Spleen (tissue), 11 donors: Measurements from ENCODE around the gene DYSF. TPM values are rescaled to one million over a fixed set of nuclear protein-coding genes. Genes with fewer than 3 reads are reported as not detected.

Experiments
- DNase-seq: peaks from one replicate; pipeline ENCODE4 v3.0.0-alpha.2; 2020
- H3K27ac ChIP-seq, 8 donors: fragments of 200-600 bp; sonication (generic) in 7 of 8; 1 replicate in 4 of 8; 2 replicates in 4 of 8; pipeline versions ENCODE4 v1.5.0 to v1.8.0; 2016 to 2021; ENCODE audit warnings: inconsistent platforms in 4 of 8, mild to moderate bottlenecking in 4 of 8, moderate library complexity in 1 of 8
- H3K27me3 ChIP-seq, 7 donors: fragments of 200-600 bp; sonication (generic) in 6 of 7; replicated peaks in 1 of 7; 1 replicate in 4 of 7; 2 replicates in 3 of 7; pipeline versions ENCODE4 v1.5.0 to v1.8.0; 2016 to 2021; ENCODE audit warnings: inconsistent platforms in 3 of 7, mild to moderate bottlenecking in 1 of 7
- H3K36me3 ChIP-seq, 6 donors: fragments of 200-600 bp; sonication (generic) in 5 of 6; 1 replicate in 4 of 6; 2 replicates in 2 of 6; pipeline versions ENCODE4 v1.5.0 to v1.8.0; 2016 to 2021; ENCODE audit warnings: inconsistent platforms in 2 of 6
- H3K4me1 ChIP-seq, 6 donors: fragments of 200-600 bp; sonication (generic) in 5 of 6; 1 replicate in 3 of 6; 2 replicates in 3 of 6; pipeline versions ENCODE4 v1.5.0 to v1.8.0; 2016 to 2021; ENCODE audit warnings: inconsistent platforms in 3 of 6
- H3K4me3 ChIP-seq, 8 donors: fragments of 200-600 bp; sonication (generic) in 7 of 8; 1 replicate in 4 of 8; 2 replicates in 4 of 8; pipeline versions ENCODE4 v1.5.0 to v1.8.0; 2016 to 2021; ENCODE audit warnings: inconsistent platforms in 4 of 8, mild to moderate bottlenecking in 4 of 8, moderate library complexity in 2 of 8
- H3K9me3 ChIP-seq, 8 donors: fragments of 200-600 bp; sonication (generic) in 7 of 8; 1 replicate in 4 of 8; 2 replicates in 4 of 8; pipeline versions ENCODE4 v1.5.0 to v1.8.0; 2016 to 2021; ENCODE audit warnings: inconsistent platforms in 4 of 8
- POLR2A ChIP-seq, 3 donors: fragments of 450-650 bp; IDR thresholded peaks; one replicate each; pipeline ENCODE4 v1.5.1; 2017; ENCODE audit warnings: antibody characterized with exemption in 3 of 3, mild to moderate bottlenecking in 1 of 3
- POLR2AphosphoS5 ChIP-seq, 3 donors: sonication (generic); formaldehyde crosslinking; IDR thresholded peaks; one replicate each; pipeline ENCODE4 v1.5.1; 2017; ENCODE audit warnings: antibody characterized with exemption in 3 of 3
- WGBS, 5 donors: extraction: QIAGEN DNeasy Blood & Tissue Kit in 3 of 5; methylation state at CpG; one replicate each; pipeline versions ENCODE4 v1.1.5 to v1.1.7; 2013 to 2018; 5-methylcytosine and 5-hydroxymethylcytosine counted together
- intact Hi-C: fragments of 100-400 bp; cut with DNase I; formaldehyde crosslinking; loops from one replicate; pipeline ENCODE4 v1.15.0; 2023; ENCODE audit warnings: low total_unique reads
- polyA plus RNA-seq, 3 donors: library from polyadenylated mRNA; stranded (reverse); fragments of 200-250 nt; gene quantifications; one replicate each; pipeline ENCODE4 v1.2.1, GENCODE V29; 2013
- total RNA-seq, 7 donors: library from RNA; depleted of rRNA in 3 of 7; stranded (reverse); fragments of >200 nt in 3 of 7; fragmentation: NEBNext Ultra II Directional in 4 of 7; extraction: Animal tissue kit (Norgen Biotek cat#: 25700) in 4 of 7; gene quantifications; one replicate each; pipeline versions ENCODE4 v1.1.0 to v1.2.1, GENCODE V29; 2016 to 2021
- TF ChIP-seq, protein P1 (sequence below), 11 experiments: fragments of 200-600 bp in 7 of 11; fragments of 450-650 bp in 4 of 11; sonication (generic) in 4 of 11; IDR thresholded peaks in 8 of 11; conservative IDR thresholded peaks in 3 of 11; 1 replicate in 7 of 11; 2 replicates in 4 of 11; pipeline versions ENCODE4 v1.4.0 to v1.8.0; 2016 to 2021; ENCODE audit warnings: antibody characterized with exemption in 11 of 11, inconsistent platforms in 4 of 11, mild to moderate bottlenecking in 1 of 11
- donor health status: healthy with polysubstance abuse.
- donor health status: DM: no; HTN: no; CAD: no; lungs with moderate emphysema.
- donor health status: DM: no; HTN: no; CAD: no.
- donor health status: Bipolar disorder and iron deficiency.
- donor health status: healthy.
- donor health status: DM: no; HTN: no; CAD: no.
- donor health status: DM: yes; HTN: yes; CAD: no.

Gene DYSF
- total and polyA plus RNA-seq, 10 donors, result 4.0 to 287 (median 124) TPM

DNA sequence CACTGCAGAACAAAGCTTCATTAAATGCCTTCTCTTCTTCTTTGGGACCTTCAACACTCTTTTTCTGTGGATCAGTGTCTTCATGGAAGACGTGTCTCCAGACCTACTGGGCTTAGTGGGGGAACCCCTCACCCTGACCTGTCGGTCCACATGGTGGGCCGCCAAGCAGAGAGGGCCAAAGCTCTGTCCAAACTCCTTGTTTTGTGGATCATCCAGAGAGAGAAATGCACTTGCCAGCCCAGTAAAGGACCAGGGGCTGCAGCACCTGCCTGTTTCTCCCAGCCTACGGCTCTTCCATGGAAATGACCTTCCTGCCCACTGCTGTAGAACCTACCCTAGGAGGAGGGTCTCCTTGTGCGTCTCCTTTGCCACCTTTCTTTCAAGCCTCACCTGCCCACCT is 25.9 kb downstream of the DYSF start:
- Histone ChIP-seq H3K9me3 (no peaks in the 10 kb centered on the region), H3K27me3 (no peaks in the 10 kb centered on the region), H3K27ac (peak overlapping the region in 1 of 8 donors; percentile 85), H3K36me3 (peaks cover 0 to 54% (median 5%) of the 10 kb centered on the region in 6 donors), H3K4me3 (no peak overlapping the region), H3K4me1 (peaks cover 10 to 74% (median 32%) of the 10 kb centered on the region in 6 donors)
- TF ChIP-seq, protein P1, sequence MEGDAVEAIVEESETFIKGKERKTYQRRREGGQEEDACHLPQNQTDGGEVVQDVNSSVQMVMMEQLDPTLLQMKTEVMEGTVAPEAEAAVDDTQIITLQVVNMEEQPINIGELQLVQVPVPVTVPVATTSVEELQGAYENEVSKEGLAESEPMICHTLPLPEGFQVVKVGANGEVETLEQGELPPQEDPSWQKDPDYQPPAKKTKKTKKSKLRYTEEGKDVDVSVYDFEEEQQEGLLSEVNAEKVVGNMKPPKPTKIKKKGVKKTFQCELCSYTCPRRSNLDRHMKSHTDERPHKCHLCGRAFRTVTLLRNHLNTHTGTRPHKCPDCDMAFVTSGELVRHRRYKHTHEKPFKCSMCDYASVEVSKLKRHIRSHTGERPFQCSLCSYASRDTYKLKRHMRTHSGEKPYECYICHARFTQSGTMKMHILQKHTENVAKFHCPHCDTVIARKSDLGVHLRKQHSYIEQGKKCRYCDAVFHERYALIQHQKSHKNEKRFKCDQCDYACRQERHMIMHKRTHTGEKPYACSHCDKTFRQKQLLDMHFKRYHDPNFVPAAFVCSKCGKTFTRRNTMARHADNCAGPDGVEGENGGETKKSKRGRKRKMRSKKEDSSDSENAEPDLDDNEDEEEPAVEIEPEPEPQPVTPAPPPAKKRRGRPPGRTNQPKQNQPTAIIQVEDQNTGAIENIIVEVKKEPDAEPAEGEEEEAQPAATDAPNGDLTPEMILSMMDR (IDR thresholded peaks at IDR 0.05 in 8 of 11, conservative IDR thresholded peaks at IDR 0.05 in 3 of 11), result no peak
- no peak for TF ChIP-seq POLR2A (IDR thresholded peaks at IDR 0.05)
- TF ChIP-seq POLR2AphosphoS5 (IDR thresholded peaks at IDR 0.05), result no peak
- WGBS, 5 donors, result 87 to 94% (median 89%) methylated on average over 5 of the region's 5 CpGs
- intact Hi-C loops, result no loop called here
- peak; percentile 53 for DNase-seq

GRCh38 chr2:71481111-71481510 is 27.8 kb downstream of the DYSF start:
- DNase-seq, result peak; percentile 61
- H3K27me3 ChIP-seq, result no peaks in the 10 kb centered on the region
- TF ChIP-seq POLR2A (IDR thresholded peaks at IDR 0.05) (no peak), POLR2AphosphoS5 (IDR thresholded peaks at IDR 0.05) (no peak)
- TF ChIP-seq, protein P1 (IDR thresholded peaks at IDR 0.05 in 8 of 11, conservative IDR thresholded peaks at IDR 0.05 in 3 of 11), result no peak
- intact Hi-C loops, result no loop called here
- H3K4me3 ChIP-seq, result no peak overlapping the region
- peaks cover 0 to 64% (median 19%) of the 10 kb centered on the region in 6 donors for H3K4me1 ChIP-seq
- H3K9me3 ChIP-seq, result no peaks in the 10 kb centered on the region
- 74 to 94% (median 85%) methylated on average over 4 of the region's 4 CpGs for WGBS, 5 donors
- peaks cover 0 to 64% (median 5%) of the 10 kb centered on the region in 6 donors for H3K36me3 ChIP-seq
- H3K27ac ChIP-seq, result peak overlapping the region in 1 of 8 donors; percentile 14

GRCh38 chr2:71482055-71482454 is 28.7 kb downstream of the DYSF start:
- H3K4me3 ChIP-seq, result no peak overlapping the region
- H3K36me3 ChIP-seq, result peaks cover 0 to 74% (median 5%) of the 10 kb centered on the region in 6 donors
- H3K27ac ChIP-seq, result no peak overlapping the region
- intact Hi-C loops, result no loop called here
- 75 to 80% (median 77%) methylated on average over 4 of the region's 4 CpGs for WGBS, 5 donors
- TF ChIP-seq POLR2A (IDR thresholded peaks at IDR 0.05), result no peak
- TF ChIP-seq, protein P1 (IDR thresholded peaks at IDR 0.05 in 8 of 11, conservative IDR thresholded peaks at IDR 0.05 in 3 of 11), result no peak
- TF ChIP-seq POLR2AphosphoS5 (IDR thresholded peaks at IDR 0.05), result peak in 1 of 3 donors; percentile 40
- DNase-seq, result no peak
- no peaks in the 10 kb centered on the region for H3K9me3 ChIP-seq
- peaks cover 0 to 64% (median 12%) of the 10 kb centered on the region in 6 donors for H3K4me1 ChIP-seq
- H3K27me3 ChIP-seq, result no peaks in the 10 kb centered on the region

DNA sequence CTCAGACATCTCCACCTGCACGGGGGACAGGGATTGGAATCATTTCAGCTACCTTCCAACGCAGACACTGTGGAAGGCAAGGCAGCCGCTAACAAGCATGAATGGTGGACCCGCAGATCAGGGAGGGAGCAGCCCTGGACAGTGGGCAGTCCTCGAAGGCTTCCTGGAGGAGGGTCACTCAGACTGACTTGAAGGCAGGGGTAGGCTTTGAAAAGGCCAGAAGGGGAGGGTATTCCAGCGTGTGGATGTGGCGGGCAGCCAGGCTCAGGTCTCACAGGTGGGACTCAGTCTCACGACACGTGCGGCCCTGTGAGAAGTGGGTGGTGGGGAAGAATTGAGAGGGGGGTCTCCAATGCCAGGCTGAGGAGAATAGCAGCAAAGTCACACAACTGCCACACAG is 29.9 kb downstream of the DYSF start:
- no peak for TF ChIP-seq POLR2A (IDR thresholded peaks at IDR 0.05)
- TF ChIP-seq, protein P1 (IDR thresholded peaks at IDR 0.05 in 8 of 11, conservative IDR thresholded peaks at IDR 0.05 in 3 of 11), result no peak
- no peaks in the 10 kb centered on the region for H3K27me3 ChIP-seq
- WGBS, 5 donors, result 84 to 95% (median 94%) methylated on average over 6 to 10 of the region's 10 CpGs
- peaks cover 0 to 56% (median 3%) of the 10 kb centered on the region in 6 donors for H3K4me1 ChIP-seq
- peak overlapping the region in 4 of 8 donors; percentile 2 to 55 (median 32) for H3K27ac ChIP-seq
- intact Hi-C loops, result no loop called here
- H3K9me3 ChIP-seq, result no peaks in the 10 kb centered on the region
- peak; percentile 50 for DNase-seq
- peaks cover 0 to 83% (median 5%) of the 10 kb centered on the region in 6 donors for H3K36me3 ChIP-seq
- no peak overlapping the region for H3K4me3 ChIP-seq
